Stimulated activated naive CD4-positive, alpha-beta T cell (primary cell): ENCODE measurements around the gene UFD1.

Experiments used
- DNase-seq, 6 experiments: peaks; one replicate each; lab custom pipeline; 2025; lab: John Stamatoyannopoulos, UW

Gene UFD1, protein sequence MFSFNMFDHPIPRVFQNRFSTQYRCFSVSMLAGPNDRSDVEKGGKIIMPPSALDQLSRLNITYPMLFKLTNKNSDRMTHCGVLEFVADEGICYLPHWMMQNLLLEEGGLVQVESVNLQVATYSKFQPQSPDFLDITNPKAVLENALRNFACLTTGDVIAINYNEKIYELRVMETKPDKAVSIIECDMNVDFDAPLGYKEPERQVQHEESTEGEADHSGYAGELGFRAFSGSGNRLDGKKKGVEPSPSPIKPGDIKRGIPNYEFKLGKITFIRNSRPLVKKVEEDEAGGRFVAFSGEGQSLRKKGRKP

DNA sequence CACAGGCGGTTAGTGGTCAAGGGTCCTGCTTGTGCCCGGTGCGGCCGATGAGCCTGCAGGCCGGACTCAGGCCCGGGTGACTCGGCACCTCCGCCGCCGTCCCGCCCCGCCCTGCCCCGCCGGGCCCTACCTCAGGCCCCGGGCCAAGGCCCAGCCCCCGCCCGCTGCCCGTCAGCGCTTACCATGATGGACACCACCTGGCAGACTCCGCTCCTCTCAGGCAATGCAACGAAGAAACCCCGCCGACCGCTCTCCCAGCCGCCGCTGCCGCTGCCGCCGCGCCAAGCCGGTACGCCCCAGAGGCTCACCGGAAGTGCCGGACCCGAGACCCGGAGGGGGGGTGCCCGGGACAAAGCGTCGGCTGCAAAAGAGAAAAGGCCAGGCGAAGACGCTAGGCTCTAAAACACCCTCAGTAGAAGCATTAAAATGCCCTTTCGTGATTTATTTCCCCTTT is at the start of gene UFD1:
UFD1 (minus strand) TSS at position 293 of the 454 bp plus-strand sequence; CDS start at position 185, 108 bp downstream.
- peak; percentile 62 to 97 (median 77) for DNase-seq

DNA sequence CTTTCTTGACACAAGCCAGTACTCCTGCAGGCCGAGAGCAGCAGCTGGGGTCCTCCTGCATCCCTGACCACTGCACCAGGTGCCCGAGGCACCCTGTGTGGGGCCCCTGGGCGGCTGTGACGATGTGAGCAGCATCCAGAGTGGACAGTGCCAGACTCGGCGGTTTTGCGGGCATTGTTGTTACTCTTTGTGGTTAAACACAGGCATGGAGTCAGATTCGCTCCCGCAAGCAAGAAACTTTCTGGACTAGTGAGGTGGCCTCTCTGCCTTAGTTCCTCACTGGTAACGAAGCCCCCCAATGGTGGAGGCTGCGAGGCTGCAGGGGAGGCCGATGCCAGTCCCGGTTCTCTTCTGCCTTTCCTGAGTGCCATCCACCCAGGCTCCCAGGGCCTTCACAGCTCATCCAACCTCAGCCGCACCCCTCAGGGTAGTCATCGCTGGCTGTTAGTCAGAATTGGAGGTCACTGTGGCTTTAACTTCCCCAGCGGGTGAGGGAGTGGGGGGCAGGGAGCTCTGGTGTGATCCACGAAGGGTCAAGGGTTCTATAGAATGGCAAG is 48.9 kb upstream of the UFD1 start:
- no peak for DNase-seq

DNA sequence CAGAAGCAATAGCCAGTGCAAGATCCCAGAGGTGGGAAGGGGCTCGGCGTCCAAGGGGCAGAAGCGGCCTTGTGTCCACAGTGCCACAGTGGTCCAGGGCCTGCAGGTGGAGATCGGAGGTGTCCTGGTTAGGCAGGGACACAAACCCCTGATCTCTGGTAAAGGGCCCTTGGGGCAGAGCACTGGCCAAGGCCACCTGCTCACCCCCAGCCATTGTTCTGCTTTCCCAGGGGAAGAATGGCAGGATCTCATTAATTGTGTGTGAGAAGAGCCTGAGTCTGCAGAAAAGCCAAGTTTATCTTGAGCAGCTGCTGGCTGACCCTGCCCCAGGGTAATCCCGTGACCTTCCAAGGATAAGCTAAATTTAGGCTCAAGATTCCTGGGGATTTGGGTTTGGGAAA is 48.3 kb upstream of the UFD1 start:
- DNase-seq: no peak

DNA sequence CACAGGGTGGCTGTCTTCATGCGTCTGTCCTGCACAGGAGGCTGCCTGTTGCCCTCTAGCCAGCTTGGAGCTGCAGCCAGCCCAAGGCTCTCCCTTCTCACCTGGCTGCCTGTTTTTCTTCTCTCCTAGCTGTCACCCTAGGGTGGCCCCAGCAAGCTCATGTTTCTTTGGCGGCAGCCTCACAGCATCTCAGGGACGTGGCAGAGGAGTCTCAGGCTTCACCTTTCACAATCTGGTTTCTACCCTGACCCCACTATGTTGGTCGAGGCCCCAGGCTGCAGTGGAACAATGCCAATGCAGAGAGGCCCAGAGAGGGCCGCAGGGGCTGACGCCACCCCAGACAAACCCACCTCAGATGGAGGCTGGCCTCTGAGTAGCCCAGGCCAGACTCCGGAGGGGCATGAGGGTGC is 47.7 kb upstream of the UFD1 start:
- no peak for DNase-seq

DNA sequence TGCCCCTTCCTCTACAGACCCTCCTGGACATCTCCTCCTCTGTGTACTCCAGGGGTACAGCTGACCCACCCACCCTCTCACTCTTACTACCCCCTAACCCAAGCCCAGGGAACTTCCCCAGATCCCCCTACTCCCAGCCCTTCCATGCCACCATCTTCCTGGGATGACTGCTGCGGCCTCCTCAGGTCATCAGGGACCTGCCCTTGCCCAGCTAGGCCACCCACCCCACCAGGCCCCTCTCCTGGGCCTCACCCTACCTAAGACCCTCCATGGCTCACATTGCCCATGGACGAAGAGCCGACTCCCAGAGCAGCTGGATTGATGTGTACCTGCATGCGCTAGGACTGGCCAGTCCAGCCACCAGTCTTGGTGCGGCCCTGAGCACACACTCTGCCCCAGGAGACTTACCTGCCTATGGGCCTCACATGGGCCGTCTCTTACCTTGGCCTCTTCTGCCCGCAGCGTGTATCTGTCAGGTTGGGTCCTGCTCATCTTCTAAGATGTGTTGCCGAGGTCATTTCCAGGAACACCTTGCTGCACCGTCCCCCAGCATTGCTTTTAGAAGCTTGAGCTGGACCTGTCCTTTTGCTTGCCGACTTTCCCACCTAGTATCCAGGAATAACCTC is 47.2 kb upstream of the UFD1 start:
- DNase-seq: no peak

DNA sequence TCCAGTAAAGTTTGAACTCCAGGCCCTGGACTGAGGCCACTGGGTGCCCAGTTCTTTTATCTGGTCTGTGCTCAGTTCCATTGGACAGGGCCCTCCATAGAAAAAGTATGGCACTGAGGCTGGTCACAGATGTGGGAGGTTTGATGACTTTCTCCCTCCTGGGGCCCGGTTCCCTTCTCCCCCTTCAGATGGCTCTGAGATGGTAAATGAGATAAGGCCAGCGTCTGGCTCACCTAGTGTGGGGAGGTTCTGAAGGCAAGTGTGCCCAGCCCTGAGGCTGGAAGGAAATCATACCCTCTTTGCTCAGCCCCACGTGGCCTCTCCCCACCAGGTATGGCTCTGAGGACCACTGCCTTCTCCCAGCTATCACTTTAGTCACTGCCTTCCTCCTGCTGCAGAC is 46.7 kb upstream of the UFD1 start:
- DNase-seq: no peak

DNA sequence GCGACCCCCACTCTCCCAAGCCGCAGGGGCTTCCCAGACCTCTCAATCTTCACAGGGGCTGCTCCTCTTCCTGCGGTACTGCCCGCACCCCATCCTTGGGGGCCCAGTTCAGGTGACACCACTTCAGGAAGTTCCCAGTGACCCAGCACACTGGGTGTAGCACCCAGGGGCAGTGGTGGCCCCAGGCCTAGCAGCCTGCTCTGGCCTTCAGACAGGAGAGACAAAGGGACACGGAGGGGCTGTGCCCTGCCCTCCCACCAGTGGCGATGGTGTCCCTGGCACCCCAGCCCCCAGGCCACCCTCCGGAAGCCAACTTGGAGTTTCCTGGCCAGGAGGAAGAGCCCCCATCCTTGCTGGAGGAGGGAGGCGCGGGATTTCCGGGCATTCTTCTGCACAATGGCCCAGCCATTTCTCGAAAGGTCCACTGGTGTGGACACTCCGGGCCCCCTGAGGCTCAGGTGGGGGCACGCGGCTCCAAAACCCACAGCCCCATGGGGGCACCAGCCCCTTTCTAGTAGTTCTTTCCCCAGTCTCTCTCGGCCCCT is 46.2 kb upstream of the UFD1 start:
- DNase-seq: no peak

DNA sequence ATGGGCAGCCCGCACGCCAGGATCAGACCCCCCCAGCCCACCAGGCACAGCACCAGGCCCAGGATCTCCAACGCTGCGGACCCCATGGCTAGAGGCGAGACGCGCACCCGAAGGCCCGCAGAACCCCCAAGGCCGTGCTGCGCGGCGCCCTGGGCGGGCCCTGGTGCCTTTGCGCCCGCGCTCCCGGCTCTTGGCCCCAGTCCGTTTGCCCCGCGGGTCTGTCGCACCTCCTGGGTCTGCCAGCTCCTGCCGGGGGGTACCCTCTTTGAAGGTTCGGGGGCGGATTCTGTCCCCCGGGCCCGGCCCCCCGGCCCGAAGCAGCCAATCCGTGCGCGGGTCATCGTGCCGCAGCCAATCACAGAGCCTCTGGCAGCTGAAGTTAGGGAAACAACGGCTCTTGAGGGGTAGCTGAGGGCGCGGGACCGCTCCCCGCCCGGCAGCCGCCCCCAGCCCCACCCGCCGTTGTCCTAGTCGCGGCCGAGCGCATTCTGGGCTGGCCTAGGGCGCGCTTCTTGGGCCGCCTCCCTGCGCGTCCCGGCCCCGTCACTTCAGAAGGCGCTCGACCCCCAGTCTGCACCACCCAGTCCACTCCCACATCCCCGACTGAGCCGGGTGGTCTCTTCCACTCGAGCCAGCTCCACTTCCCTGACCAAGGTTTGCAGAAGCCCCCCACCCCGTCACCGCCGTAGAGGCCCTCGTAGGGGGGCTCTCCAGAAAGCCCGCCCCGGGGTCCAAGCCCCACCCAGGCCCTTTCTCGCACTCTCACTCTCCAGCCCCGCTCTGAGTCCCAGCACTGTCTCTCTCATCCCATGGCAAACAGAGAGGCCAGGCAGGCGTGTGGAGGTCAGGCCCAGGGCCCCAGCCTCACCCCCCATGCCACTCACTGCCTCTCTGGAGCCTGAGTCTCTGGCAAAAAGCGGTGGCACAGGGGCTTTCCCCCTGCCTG is 45.5 kb upstream of the UFD1 start, which contains the start of gene CLDN5:
CLDN5 (minus strand) TSS at position 241 of the 946 bp plus-strand sequence; CDS start at position 86, 155 bp downstream.
- peak in 1 of 6 experiments; percentile 29 for DNase-seq

DNA sequence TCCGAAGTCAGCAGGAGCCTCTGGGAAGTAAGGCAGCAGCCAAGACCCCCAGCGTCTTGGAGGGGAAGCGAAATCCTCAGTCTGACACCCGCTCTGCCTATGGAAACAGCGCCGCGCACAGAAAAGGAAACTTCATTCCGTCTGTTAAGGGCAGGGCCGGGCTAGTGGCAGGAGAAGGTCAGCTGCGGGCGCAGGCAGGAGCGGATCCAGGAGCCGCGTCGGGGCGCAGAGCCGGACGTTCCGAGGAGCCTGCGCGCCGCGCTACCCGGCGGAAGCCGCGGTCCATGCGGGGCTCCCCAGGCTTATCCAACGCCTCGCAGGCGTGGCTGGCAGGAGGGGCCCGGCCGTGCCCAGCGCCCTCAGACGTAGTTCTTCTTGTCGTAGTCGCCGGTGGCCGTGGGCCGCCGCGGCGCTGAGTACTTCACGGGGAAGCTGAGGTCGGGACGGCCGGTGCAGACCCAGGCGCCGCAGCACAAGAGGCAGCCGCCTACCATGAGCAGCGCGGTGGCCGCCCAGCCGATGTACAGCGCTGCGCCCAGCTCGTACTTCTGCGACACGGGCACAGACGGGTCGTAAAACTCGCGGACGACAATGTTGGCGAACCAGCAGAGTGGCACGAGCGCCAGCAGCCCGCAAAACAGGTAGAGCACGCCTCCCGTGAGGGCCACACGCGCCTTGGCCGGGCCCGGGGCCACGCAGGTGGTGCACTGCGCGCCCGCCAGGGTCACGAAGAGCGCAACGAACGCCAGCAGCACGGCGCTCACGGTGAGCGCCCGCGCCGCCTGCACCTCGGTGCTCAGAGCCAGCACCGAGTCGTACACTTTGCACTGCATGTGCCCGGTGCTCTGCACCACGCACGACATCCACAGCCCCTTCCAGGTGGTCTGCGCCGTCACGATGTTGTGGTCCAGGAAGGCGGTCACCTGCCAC is 44.5 kb upstream of the UFD1 start:
- peak in 2 of 6 experiments; percentile 31 to 56 for DNase-seq

DNA sequence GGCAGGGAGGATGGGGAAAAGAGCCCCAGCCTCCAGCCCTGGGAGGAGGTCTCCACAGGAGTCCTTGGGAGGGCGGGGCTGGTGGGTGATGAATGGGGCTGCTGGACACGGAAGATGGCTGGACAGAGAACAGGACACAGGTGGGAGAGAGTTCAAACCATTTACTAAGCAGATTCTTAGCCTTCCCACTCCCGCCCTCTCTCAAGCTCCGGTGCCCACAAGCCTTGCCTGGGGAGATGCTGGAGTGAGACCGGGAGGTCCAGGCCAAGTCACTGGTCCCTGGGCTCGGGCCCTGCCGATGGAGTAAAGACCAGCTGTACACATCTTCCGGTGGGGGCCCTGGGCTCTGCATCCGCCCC is 43.9 kb upstream of the UFD1 start:
- DNase-seq: no peak

DNA sequence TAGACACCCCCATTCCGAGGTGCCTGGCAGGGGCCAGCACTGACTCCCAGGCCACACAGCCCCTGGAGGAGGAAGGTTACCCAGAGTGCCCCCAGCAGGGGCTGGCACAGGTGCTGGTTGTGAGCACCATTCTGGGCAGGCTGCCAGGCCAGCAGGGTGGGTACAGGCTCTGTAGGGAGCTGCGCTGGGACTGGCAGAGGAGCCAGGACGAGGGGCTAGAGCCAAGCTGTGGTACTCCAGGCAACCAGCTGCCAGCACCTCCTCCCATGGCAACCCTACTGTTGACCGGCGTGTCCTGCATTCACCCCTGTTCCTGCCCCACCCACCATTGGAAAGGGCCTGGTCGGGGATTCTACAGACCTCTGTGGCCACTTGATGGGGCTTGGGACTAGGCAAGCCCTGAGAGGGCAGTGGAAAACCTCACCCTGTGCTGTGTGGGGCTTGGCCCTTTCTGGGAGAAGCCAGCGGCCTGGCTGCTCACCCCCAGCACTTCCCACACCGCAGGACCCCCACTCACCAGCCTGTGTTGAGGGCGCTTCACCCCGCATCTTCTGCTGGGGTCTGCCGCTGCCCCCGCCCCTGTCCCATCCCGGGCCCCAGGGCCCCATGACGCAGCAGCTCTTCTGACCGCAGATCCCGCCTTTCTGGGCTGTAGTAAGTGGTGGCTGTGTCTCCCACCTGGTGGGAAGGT is 43.3 kb upstream of the UFD1 start:
- no peak for DNase-seq

DNA sequence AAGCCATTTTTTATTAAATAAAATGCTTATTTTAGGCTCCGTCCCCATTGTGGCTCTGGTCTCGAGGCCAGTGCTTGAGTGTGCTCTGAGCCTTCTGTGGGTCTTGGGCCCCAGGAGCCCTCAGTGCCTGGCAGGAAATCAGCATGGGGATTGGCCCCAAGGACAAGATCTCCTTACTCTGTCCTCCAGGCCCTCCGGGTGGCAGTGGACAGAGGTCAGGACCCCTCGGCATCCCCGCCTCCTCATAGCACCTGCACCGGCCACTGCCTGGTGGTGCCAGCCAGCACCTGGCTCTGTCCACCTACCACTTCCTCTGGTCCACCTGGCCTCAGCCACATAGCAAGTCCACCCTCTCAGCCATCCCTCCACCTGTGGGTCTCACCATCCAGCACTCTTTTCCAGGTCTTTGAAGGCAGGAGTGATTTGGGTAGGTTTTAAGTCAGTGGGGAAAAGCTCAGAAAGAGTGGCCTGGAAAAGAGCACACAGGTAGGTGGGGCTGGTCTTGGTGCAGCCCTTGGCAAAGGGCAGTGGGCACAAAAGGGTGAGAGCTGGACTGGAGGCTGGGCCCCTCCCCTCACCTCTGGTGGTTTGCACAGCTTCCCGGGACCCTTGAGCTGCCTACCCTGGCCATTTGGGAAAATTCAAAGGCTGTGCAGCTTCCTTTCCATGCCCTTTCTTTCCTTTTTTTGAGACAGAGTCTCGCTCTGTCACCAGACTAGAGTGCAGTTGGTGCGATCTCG is 41.7 kb upstream of the UFD1 start:
- no peak for DNase-seq

DNA sequence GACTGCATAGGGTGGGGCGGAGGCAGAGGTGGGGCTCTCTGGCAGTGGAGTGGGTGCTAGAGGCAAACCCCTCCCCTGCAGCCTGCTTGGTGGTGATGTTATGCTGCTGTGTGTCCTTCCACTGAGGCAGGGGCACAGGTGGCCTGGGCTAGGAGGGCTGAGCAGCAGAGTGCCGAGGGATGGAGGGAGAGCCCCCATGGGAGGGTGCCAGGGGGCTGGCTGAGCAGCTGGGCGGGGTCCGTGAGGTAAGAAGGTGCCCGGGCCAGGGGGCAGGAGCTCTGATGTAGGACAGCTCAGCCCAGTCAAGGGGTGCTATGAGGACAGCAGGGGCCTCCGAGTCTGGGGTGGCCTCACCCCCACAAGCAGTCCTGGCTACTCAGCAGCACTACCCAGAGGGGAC is 41.0 kb upstream of the UFD1 start:
- DNase-seq: no peak

DNA sequence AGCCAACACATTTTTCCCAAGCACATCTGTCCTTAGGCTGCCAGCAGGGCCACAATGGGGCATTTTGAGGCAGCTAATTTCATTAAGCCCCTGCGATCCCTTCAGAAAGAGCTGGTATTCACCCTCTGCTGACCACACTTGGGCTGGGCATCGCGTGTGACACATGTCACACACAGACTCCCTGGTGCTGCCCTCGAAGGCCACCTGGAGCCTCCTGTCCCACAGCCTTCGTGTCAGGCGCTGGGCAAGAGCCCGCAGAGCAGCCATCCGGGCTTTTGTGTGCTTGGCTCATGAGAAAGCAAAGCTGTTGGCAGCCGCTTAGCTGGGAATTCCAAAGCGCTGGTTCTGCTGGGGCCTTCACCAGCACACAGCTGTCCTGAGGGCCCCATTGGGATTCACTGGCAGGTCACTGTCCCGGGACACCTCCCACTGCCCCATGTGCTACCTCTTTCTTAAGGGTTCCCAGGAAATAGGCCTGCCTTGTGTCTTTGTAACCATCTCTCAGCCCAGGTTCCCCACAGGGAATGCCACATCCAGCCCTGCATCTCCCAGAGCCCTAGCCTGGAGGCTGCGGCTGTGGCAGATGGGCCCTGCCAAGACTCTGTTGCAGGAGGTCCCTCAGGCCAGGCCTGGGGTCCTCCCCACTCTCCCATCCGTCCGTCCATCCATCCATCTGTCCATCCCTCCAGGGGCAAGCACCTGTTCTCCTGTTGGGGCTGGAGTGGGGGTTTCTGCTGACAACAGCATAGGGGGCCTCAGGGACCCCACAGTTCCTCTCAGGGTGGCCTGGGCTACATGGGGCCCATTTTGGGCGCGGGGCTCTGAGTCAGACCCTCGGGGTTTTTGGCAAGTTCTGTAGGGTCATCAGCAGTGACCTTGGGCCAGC is 40.3 kb upstream of the UFD1 start:
- DNase-seq: no peak

DNA sequence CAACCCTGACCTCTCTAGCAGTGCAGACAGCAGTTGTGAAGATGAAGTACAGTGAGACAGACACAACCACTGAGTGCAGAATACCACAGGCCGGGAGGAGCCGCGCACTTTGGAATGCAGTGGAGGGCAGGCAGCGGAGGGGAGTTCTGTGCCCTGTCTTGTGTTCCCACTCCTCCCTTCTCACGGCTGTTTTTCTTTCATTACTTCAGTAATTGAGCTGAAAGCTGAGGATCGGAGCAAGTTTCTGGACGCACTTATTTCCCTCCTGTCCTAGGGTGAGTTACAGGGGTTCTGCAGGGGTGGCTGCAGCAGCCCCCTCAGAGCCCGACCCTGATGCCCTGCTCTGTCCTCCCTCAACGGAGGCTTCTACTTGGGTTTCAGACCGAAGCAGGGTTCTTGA is 39.6 kb upstream of the UFD1 start:
- no peak for DNase-seq

DNA sequence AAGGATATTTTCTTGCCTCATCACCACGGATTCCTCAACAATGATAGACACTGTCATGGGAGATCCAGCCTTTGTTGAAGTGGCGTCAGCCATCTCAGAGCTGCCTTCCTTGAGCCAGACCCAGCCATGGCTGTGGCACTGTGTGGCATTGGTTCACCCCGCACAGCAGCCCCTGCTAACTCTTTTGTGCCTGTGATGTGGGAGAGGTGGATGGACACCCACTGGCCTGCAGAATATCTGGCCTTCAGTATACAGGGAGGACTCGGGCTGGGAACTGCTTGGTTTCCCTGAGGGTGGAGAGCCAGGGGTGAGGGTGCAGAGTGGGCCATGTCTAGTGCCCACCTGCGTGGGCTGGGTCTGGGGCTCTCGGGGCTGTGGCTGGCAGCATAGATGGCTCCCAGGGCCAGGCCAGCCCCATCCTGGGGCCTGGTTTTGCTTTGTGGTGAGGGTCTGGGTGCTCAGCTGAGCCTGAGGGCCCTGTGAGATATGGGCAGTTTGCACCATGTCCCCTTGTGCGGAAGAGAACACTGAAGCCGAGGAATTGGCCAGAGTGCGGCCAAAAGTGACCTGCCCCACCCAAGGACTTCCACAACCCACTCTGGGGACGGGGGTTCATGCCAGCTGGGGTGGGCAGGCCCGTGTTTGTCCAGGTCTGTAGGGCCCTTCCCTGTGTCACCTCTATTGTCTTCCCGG is 39.1 kb upstream of the UFD1 start:
- DNase-seq: no peak

DNA sequence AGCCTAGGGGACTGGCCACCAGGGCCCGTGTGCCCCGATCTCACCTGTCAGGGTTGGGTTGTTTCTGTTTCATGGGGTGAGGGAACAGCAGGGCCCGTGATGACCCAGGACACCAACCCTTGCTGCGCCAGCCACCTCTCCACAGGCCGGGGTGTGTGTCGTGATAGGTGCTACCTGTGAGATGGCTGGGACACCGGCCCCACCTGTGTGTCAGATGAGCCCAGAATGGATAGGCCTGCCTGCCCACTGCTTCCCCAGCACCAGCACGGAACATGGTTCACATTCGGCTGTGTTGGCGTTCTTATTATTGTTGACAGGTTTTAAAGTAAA is 38.1 kb upstream of the UFD1 start:
- DNase-seq: no peak
